Activated CD8-positive, alpha-beta memory T cell treated with anti-CD3 and anti-CD28 coated beads for 1 hour (primary cell): ENCODE results near the gene PCNA.
A peak's percentile ranks its signal among the peaks of the same experiment; 100 is the strongest.

Experiments used
- DNase-seq, 2 donors: peaks; one replicate each; pipeline ENCODE4 v3.0.0-alpha.2; 2020; ENCODE audit warnings: low read depth in 1 of 2; ENCODE audit errors: extremely low read depth in 1 of 2

Gene PCNA

GRCh38 chr20:5119435-5120184 is at the start of gene PCNA:
Gene PCNA, minus strand, starts transcription at chr20:5119958. Its CDS starts 160 bp downstream, at chr20:5119798.
- peak; percentile 87 to 90 for DNase-seq

- DNase-seq: no peak
These were observed 49.1 kb upstream of the PCNA start for GRCh38 chr20:5168651-5169396.

GRCh38 chr20:5164645-5165625 is 45.2 kb upstream of the PCNA start:
- DNase-seq: no peak

- DNase-seq: no peak
These were observed 41.9 kb upstream of the PCNA start for GRCh38 chr20:5161536-5162164.

- no peak for DNase-seq
These were observed 41.1 kb upstream of the PCNA start for GRCh38 chr20:5160882-5161281.

- no peak for DNase-seq
These were observed 40.2 kb upstream of the PCNA start for GRCh38 chr20:5159928-5160327.

GRCh38 chr20:5156675-5157448 is 37.1 kb upstream of the PCNA start:
- no peak for DNase-seq

GRCh38 chr20:5155404-5155803 is 35.6 kb upstream of the PCNA start:
- no peak for DNase-seq

- no peak for DNase-seq
These were observed 34.8 kb upstream of the PCNA start for GRCh38 chr20:5154543-5154925.

- no peak for DNase-seq
These were observed 34.1 kb upstream of the PCNA start for GRCh38 chr20:5153612-5154542.

- no peak for DNase-seq
These were observed 33.4 kb upstream of the PCNA start for GRCh38 chr20:5153152-5153467.

- DNase-seq: no peak
These were observed 30.7 kb upstream of the PCNA start for GRCh38 chr20:5150226-5151076.

- no peak for DNase-seq
These were observed 30.1 kb upstream of the PCNA start for GRCh38 chr20:5149892-5150225.

GRCh38 chr20:5148581-5148980 is 28.8 kb upstream of the PCNA start:
- DNase-seq: no peak

- no peak for DNase-seq
These were observed 27.3 kb upstream of the PCNA start for GRCh38 chr20:5146871-5147592.

GRCh38 chr20:5146099-5146668 is 26.4 kb upstream of the PCNA start:
- no peak for DNase-seq

GRCh38 chr20:5145365-5146098 is 25.8 kb upstream of the PCNA start:
- no peak for DNase-seq
